Upper lobe of left lung (tissue), 6 donors: Measurements from ENCODE around the gene TCF7L1. TPM values are rescaled to one million over a fixed set of nuclear protein-coding genes. Genes with fewer than 3 reads are reported as not detected.

Source experiments
- ATAC-seq, 2 donors: fragments of 200-7000 bp; cut with Tn5 transposase; one replicate each; pipeline ENCODE4 v1.9.1; 2022; ENCODE audit warnings: mild to moderate bottlenecking in 2 of 2, moderate library complexity in 2 of 2; ENCODE audit not compliant: low FRiP score in 2 of 2
- DNase-seq, 2 donors: peaks; one replicate each; pipeline ENCODE4 v3.0.0-alpha.2; 2019 to 2020
- H3K27ac ChIP-seq, 4 donors: fragments of 200-600 bp; sonication (generic); one replicate each; pipeline ENCODE4 v1.5.1; 2016 to 2019
- H3K27me3 ChIP-seq, 4 donors: fragments of 200-600 bp; sonication (generic); one replicate each; pipeline ENCODE4 v1.5.1; 2017 to 2019
- H3K36me3 ChIP-seq, 4 donors: fragments of 200-600 bp; sonication (generic); one replicate each; pipeline ENCODE4 v1.5.1; 2016 to 2019
- H3K4me1 ChIP-seq, 4 donors: fragments of 200-600 bp; sonication (generic); one replicate each; pipeline ENCODE4 v1.5.1; 2018 to 2019
- H3K4me3 ChIP-seq, 4 donors: fragments of 200-600 bp; sonication (generic); one replicate each; pipeline ENCODE4 v1.5.1; 2017 to 2019; ENCODE audit warnings: mild to moderate bottlenecking in 2 of 4, moderate library complexity in 1 of 4
- H3K9me3 ChIP-seq, 4 donors: fragments of 200-600 bp; sonication (generic); one replicate each; pipeline ENCODE4 v1.5.1; 2018 to 2019
- EP300 ChIP-seq, 4 donors: sonication (generic); formaldehyde crosslinking; IDR thresholded peaks; one replicate each; pipeline ENCODE4 v1.5.1; 2017; ENCODE audit warnings: antibody characterized with exemption in 4 of 4, control low read depth in 2 of 4
- POLR2A ChIP-seq, 4 donors: fragments of 450-650 bp; IDR thresholded peaks; one replicate each; pipeline ENCODE4 v1.5.1; 2016 to 2017; ENCODE audit warnings: antibody characterized with exemption in 4 of 4, mild to moderate bottlenecking in 2 of 4
- POLR2AphosphoS5 ChIP-seq, 2 donors: sonication (generic); formaldehyde crosslinking; IDR thresholded peaks; one replicate each; pipeline ENCODE4 v1.5.1; 2017; ENCODE audit warnings: antibody characterized with exemption in 2 of 2
- WGBS, 2 donors: methylation state at CpG; one replicate each; pipeline ENCODE4 v1.1.5; 2017 to 2018; 5-methylcytosine and 5-hydroxymethylcytosine counted together
- total RNA-seq, 6 donors: library from RNA; depleted of rRNA in 4 of 6; stranded (reverse); fragments of >200 nt in 4 of 6; gene quantifications; one replicate each; pipeline versions ENCODE4 v1.1.0 to v1.2.1, GENCODE V29; 2016 to 2021
- TF ChIP-seq, protein P1 (sequence below), 6 experiments: fragments of 450-650 bp in 4 of 6; fragments of 200-600 bp in 2 of 6; sonication (generic) in 2 of 6; IDR thresholded peaks; one replicate each; pipeline ENCODE4 v1.5.1; 2016 to 2019; ENCODE audit warnings: antibody characterized with exemption in 6 of 6
- donor health status: DM: no; HTN: no; CAD: no; lungs with moderate emphysema.
- donor health status: DM: no; HTN: yes; CAD: no; lungs with severe emphysema.

The TCF7L1 gene
- total RNA-seq, 6 donors from 2014 or later = 7.3 to 18.4 (median 11.2) TPM

DNA sequence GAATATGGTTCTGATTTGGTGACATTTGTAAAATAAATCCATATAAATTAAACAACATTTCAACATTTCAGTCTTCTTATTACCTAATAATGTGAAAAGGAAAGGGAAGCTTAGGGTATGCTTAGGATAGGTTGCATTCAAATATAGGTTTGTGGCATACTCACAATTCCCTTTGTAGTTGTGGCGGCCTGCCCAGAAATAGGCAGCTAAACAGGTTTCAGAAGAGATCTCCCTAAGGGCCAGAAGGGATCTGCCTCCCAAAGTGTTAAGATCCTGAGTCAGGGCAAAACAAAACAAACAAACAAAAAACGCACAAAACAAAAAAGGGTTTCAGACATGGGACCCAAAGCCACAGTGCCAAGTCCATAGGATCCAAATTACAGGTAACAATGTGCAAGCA lies 41.4 kb upstream of the TCF7L1 start:
- no peaks in the 10 kb centered on the region for H3K36me3 ChIP-seq
- H3K27me3 ChIP-seq = no peaks in the 10 kb centered on the region
- ATAC-seq = no peak
- DNase-seq = no peak
- 76 to 78% methylated on average over 2 of the region's 2 CpGs for WGBS, 2 donors
- H3K4me1 ChIP-seq = no peaks in the 10 kb centered on the region
- no peak for TF ChIP-seq EP300 (IDR thresholded peaks at IDR 0.05)
- no peak for TF ChIP-seq POLR2AphosphoS5 (IDR thresholded peaks at IDR 0.05)
- TF ChIP-seq, protein P1, sequence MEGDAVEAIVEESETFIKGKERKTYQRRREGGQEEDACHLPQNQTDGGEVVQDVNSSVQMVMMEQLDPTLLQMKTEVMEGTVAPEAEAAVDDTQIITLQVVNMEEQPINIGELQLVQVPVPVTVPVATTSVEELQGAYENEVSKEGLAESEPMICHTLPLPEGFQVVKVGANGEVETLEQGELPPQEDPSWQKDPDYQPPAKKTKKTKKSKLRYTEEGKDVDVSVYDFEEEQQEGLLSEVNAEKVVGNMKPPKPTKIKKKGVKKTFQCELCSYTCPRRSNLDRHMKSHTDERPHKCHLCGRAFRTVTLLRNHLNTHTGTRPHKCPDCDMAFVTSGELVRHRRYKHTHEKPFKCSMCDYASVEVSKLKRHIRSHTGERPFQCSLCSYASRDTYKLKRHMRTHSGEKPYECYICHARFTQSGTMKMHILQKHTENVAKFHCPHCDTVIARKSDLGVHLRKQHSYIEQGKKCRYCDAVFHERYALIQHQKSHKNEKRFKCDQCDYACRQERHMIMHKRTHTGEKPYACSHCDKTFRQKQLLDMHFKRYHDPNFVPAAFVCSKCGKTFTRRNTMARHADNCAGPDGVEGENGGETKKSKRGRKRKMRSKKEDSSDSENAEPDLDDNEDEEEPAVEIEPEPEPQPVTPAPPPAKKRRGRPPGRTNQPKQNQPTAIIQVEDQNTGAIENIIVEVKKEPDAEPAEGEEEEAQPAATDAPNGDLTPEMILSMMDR (IDR thresholded peaks at IDR 0.05) = no peak
- TF ChIP-seq POLR2A (IDR thresholded peaks at IDR 0.05) = no peak
- no peak overlapping the region for H3K27ac ChIP-seq
- no peaks in the 10 kb centered on the region for H3K9me3 ChIP-seq
- no peak overlapping the region for H3K4me3 ChIP-seq

DNA sequence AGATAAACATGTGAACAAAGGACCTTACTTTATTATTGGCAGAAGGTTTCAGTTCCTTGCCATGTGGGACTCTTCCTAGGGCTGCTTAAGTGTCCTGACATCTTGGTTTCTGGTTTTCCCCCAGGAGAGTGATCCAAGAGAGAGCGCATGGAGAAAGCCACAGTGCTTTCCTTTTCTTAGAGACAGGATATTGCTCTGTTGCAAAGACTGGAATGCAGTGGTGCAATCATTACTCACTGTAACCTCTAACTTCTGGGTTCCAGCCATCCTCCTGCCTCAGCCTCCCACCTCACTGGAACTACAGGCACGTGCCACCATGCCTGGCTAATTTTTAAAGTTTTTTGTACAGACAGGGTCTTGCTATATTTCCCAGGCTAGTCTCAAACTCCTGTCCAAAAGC lies 38.1 kb upstream of the TCF7L1 start:
- H3K4me1 ChIP-seq = no peaks in the 10 kb centered on the region
- no peak for DNase-seq
- TF ChIP-seq POLR2A (IDR thresholded peaks at IDR 0.05) = no peak
- TF ChIP-seq POLR2AphosphoS5 (IDR thresholded peaks at IDR 0.05) = no peak
- TF ChIP-seq EP300 (IDR thresholded peaks at IDR 0.05) = no peak
- TF ChIP-seq, protein P1 (IDR thresholded peaks at IDR 0.05) = no peak
- no peaks in the 10 kb centered on the region for H3K36me3 ChIP-seq
- H3K27me3 ChIP-seq = no peaks in the 10 kb centered on the region
- no peak overlapping the region for H3K4me3 ChIP-seq
- H3K9me3 ChIP-seq = no peaks in the 10 kb centered on the region
- H3K27ac ChIP-seq = no peak overlapping the region
- no peak for ATAC-seq
- 71 to 72% methylated on average over 2 of the region's 2 CpGs for WGBS, 2 donors

DNA sequence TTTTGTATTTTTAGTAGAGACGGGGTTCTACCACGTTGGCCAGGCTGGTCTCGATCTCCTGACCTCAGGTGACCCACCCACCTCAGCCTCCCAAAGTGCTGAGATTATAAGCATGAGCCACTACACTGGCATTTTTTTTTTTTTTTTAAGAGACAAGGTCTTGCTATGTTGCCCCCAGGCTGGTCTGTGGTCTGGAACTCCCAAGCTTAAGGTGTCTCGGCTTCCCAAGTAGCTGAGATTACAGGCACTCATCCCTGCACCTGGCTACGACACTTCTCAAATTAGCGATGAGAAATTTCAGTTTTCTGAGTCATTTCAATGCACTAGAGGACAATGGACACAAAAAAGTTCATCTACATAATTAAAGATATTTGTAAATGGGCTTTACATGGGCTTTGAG lies 36.6 kb upstream of the TCF7L1 start:
- no peaks in the 10 kb centered on the region for H3K9me3 ChIP-seq
- ATAC-seq (no peak), DNase-seq (no peak)
- 83 to 87% methylated on average over 6 of the region's 6 CpGs for WGBS, 2 donors
- H3K4me1 ChIP-seq = no peaks in the 10 kb centered on the region
- H3K36me3 ChIP-seq = no peaks in the 10 kb centered on the region
- H3K27me3 ChIP-seq = no peaks in the 10 kb centered on the region
- no peak overlapping the region for H3K27ac ChIP-seq
- H3K4me3 ChIP-seq = no peak overlapping the region
- TF ChIP-seq, protein P1 (IDR thresholded peaks at IDR 0.05) = no peak
- no peak for TF ChIP-seq POLR2A (IDR thresholded peaks at IDR 0.05)
- TF ChIP-seq POLR2AphosphoS5 (IDR thresholded peaks at IDR 0.05) = no peak
- TF ChIP-seq EP300 (IDR thresholded peaks at IDR 0.05) = no peak

DNA sequence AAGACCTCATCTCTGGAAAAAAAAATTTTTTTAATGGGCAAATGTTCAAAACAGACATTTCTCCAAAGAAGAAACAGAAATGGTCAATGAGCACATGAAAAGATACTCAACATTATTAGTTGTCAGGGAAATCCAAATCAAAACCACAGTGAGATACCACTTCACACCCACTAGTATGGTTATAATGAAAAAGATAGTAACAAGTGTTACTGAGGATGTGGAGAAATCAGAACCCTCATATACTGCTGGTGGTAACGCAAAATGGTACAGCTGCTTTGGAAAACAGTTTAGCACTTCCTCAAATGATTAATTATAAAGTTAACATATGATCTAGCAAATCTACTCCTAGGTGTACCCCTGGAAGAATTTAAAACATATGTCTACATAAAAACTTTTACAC lies 29.0 kb upstream of the TCF7L1 start:
- DNase-seq (no peak), ATAC-seq (no peak)
- no peaks in the 10 kb centered on the region for H3K4me1 ChIP-seq
- no peaks in the 10 kb centered on the region for H3K36me3 ChIP-seq
- no peaks in the 10 kb centered on the region for H3K9me3 ChIP-seq
- no peak overlapping the region for H3K27ac ChIP-seq
- H3K4me3 ChIP-seq = no peak overlapping the region
- TF ChIP-seq, protein P1 (IDR thresholded peaks at IDR 0.05) = no peak
- TF ChIP-seq POLR2A (IDR thresholded peaks at IDR 0.05) = no peak
- no peaks in the 10 kb centered on the region for H3K27me3 ChIP-seq
- 76 to 95% methylated on average over 1 of the region's 1 CpG for WGBS, 2 donors

DNA sequence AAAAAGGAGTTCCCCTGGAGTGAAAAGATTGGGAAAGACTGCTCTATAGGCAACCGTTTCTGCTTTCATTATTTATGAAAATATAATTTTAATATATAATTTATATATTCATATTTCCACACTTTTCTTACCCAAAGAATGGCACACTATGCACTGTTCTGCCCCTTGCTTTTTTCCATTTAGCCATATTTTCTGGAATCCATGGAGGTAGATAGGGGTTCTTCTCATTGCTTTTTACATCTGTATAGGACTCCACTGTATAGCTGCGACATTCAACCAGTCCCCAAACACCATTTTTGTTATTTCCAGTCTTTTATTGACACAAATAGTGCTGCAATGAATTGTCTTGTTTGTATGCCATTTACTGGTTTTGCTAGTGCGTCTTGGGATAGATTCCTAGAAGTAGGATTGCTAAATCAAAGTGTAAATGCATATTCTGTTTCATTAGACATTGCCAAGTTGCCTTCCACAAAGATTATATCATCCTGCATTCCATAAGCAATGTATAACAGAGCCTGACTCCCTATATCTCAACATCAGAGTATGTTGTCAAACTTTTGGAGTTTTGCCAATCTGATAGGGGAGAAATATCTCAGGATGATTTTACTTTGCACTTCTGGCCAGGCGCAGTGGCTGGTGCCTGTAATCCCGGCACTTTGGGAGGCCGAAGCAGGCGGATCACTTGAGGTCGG lies 26.6 kb upstream of the TCF7L1 start:
- H3K27ac ChIP-seq = no peak overlapping the region
- no peaks in the 10 kb centered on the region for H3K27me3 ChIP-seq
- H3K9me3 ChIP-seq = no peaks in the 10 kb centered on the region
- ATAC-seq (no peak), DNase-seq (no peak)
- H3K4me1 ChIP-seq = no peaks in the 10 kb centered on the region
- TF ChIP-seq POLR2AphosphoS5 (IDR thresholded peaks at IDR 0.05) (no peak), POLR2A (IDR thresholded peaks at IDR 0.05) (no peak), EP300 (IDR thresholded peaks at IDR 0.05) (no peak)
- TF ChIP-seq, protein P1 (IDR thresholded peaks at IDR 0.05) = no peak
- no peaks in the 10 kb centered on the region for H3K36me3 ChIP-seq
- whole genome bisulfite sequencing, 2 donors = 52 to 53% methylated on average over 8 of the region's 8 CpGs
- no peak overlapping the region for H3K4me3 ChIP-seq
